ENCODE measurements around the gene CH25H. TPM values are rescaled to one million over a fixed set of nuclear protein-coding genes. Genes with fewer than 3 reads are reported as not detected.
"Not testable (repeated sequence)": the region's sequence is repeated elsewhere in the genome, so short reads cannot be mapped to it uniquely, and the experiment has no call there.

Gene CH25H
- 1 to 10 TPM; 2.7 to 5.6 TPM for total RNA-seq

- peak; percentile 42 for DNase-seq (ENCODE audit: low spot score)
- Histone ChIP-seq H3K4me1 (ENCODE audit: control insufficient read depth in 1 of 2, low read depth in 2 of 2) (peaks cover 14 to 19% of the 10 kb centered on the region in 2 donors), H3K9me3 (no peaks in the 10 kb centered on the region), H3K4me3 (peak within 1 kb of the TSS; percentile 78), H3K36me3 (no peaks in the 10 kb centered on the region), H3K27ac (peak within 1 kb of the TSS in 1 of 2 donors; percentile 19), H3K27me3 (replicated peaks; ENCODE audit: insufficient read depth) (no peaks in the 10 kb centered on the region)
- peak; percentile 42 for ATAC-seq (ENCODE audit: insufficient number of reproducible peaks, low FRiP score, low read depth)
- TF ChIP-seq CTCF (IDR thresholded peaks at IDR 0.05): no peak
These were observed at the start of gene CH25H for GRCh38 chr10:89207181-89207800. CH25H (minus strand) TSS chr10:89207317; CDS start chr10:89207292, 25 bp downstream.

GRCh38 chr10:89256340-89256739 is 49.2 kb upstream of the CH25H start:
- Histone ChIP-seq H3K4me3 (no peak overlapping the region), H3K9me3 (no peaks in the 10 kb centered on the region), H3K27ac (no peak overlapping the region), H3K4me1 (ENCODE audit: control insufficient read depth in 1 of 2, low read depth in 2 of 2) (peaks cover 0 to 6% of the 10 kb centered on the region in 2 donors), H3K27me3 (replicated peaks; ENCODE audit: insufficient read depth) (no peaks in the 10 kb centered on the region), H3K36me3 (no peaks in the 10 kb centered on the region)
- no peak for TF ChIP-seq CTCF (IDR thresholded peaks at IDR 0.05)
- DNase-seq (ENCODE audit: low spot score) (no peak), ATAC-seq (ENCODE audit: insufficient number of reproducible peaks, low FRiP score, low read depth) (no peak)

GRCh38 chr10:89255793-89256192 is 48.7 kb upstream of the CH25H start:
- ATAC-seq (ENCODE audit: insufficient number of reproducible peaks, low FRiP score, low read depth): no peak

GRCh38 chr10:89255091-89255579 is 48.0 kb upstream of the CH25H start:
- DNase-seq (ENCODE audit: low spot score); H3K27me3 ChIP-seq (replicated peaks; ENCODE audit: insufficient read depth); H3K9me3 ChIP-seq; H3K4me3 ChIP-seq; ATAC-seq (ENCODE audit: insufficient number of reproducible peaks, low FRiP score, low read depth); H3K27ac ChIP-seq; H3K36me3 ChIP-seq: not testable (repeated sequence)
- peaks cover 0 to 11% of the 10 kb centered on the region in 2 donors for H3K4me1 ChIP-seq (ENCODE audit: control insufficient read depth in 1 of 2, low read depth in 2 of 2)

More at GRCh38 chr10:89255793-89256192, 48.7 kb upstream of the CH25H start:
- Histone ChIP-seq H3K9me3 (no peaks in the 10 kb centered on the region), H3K27ac (no peak overlapping the region), H3K27me3 (replicated peaks; ENCODE audit: insufficient read depth) (no peaks in the 10 kb centered on the region), H3K4me1 (ENCODE audit: control insufficient read depth in 1 of 2, low read depth in 2 of 2) (peaks cover 0 to 8% of the 10 kb centered on the region in 2 donors), H3K36me3 (no peaks in the 10 kb centered on the region), H3K4me3 (no peak overlapping the region)
- DNase-seq (ENCODE audit: low spot score): no peak
- TF ChIP-seq CTCF (IDR thresholded peaks at IDR 0.05): no peak

GRCh38 chr10:89252225-89252585 is 45.1 kb upstream of the CH25H start:
- no peak overlapping the region for H3K27ac ChIP-seq
- peak overlapping the region; percentile 94 for H3K4me3 ChIP-seq
- no peaks in the 10 kb centered on the region for H3K27me3 ChIP-seq (replicated peaks; ENCODE audit: insufficient read depth)
- H3K4me1 ChIP-seq (ENCODE audit: control insufficient read depth in 1 of 2, low read depth in 2 of 2): peaks cover 0 to 12% of the 10 kb centered on the region in 2 donors
- no peak for TF ChIP-seq CTCF (IDR thresholded peaks at IDR 0.05)
- DNase-seq (ENCODE audit: low spot score): no peak
- no peaks in the 10 kb centered on the region for H3K9me3 ChIP-seq
- ATAC-seq (ENCODE audit: insufficient number of reproducible peaks, low FRiP score, low read depth): no peak
- no peaks in the 10 kb centered on the region for H3K36me3 ChIP-seq
